Right lobe of liver (tissue), 4 donors: ENCODE results near the gene EXOC4.

ENCODE experiments used
- POLR2A ChIP-seq: fragments of 450-650 bp; IDR thresholded peaks from one replicate; pipeline ENCODE4 v1.6.1; 2017; ENCODE audit warnings: antibody characterized with exemption, mild to moderate bottlenecking
- TF ChIP-seq, protein P1 (sequence below), 4 donors: fragments of 200-600 bp in 3 of 4; fragments of 450-650 bp in 1 of 4; IDR thresholded peaks; one replicate each; pipeline versions ENCODE4 v1.5.1 to v1.8.0; 2016 to 2022; ENCODE audit warnings: antibody characterized with exemption in 4 of 4, mild to moderate bottlenecking in 2 of 4
- donor health status: DM: no; HTN: no; CAD: no.
- donor health status: DM: no; HTN: no; CAD: no.
- donor health status: DM: no; HTN: yes; CAD: no.

DNA sequence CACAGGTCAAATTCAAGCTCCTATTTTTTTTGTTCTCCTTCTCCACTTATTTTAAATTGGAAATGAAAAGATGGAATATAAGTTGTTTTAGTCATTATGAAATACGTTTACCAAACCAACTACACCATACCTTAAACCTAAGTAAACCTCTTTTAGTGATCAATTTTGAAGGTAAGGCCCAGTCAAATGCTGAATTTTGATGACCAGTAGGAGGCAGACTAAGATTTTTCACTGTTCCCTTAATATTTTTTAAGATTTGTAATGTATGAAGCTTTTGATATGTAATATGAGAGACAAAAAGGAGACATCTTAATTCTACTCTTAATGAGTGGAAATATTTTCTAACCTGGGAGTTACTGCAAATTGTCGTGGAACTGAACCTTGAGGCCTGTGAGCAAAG is 311.6 kb downstream of the EXOC4 start:
- TF ChIP-seq, protein P1, sequence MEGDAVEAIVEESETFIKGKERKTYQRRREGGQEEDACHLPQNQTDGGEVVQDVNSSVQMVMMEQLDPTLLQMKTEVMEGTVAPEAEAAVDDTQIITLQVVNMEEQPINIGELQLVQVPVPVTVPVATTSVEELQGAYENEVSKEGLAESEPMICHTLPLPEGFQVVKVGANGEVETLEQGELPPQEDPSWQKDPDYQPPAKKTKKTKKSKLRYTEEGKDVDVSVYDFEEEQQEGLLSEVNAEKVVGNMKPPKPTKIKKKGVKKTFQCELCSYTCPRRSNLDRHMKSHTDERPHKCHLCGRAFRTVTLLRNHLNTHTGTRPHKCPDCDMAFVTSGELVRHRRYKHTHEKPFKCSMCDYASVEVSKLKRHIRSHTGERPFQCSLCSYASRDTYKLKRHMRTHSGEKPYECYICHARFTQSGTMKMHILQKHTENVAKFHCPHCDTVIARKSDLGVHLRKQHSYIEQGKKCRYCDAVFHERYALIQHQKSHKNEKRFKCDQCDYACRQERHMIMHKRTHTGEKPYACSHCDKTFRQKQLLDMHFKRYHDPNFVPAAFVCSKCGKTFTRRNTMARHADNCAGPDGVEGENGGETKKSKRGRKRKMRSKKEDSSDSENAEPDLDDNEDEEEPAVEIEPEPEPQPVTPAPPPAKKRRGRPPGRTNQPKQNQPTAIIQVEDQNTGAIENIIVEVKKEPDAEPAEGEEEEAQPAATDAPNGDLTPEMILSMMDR (IDR thresholded peaks at IDR 0.05), result no peak
- TF ChIP-seq POLR2A, result no peak
